ENCODE results near the gene AGL.
"Not testable (repeated sequence)": the region's sequence is repeated elsewhere in the genome, so short reads cannot be mapped to it uniquely, and the experiment has no call there.

AGL gene

DNA sequence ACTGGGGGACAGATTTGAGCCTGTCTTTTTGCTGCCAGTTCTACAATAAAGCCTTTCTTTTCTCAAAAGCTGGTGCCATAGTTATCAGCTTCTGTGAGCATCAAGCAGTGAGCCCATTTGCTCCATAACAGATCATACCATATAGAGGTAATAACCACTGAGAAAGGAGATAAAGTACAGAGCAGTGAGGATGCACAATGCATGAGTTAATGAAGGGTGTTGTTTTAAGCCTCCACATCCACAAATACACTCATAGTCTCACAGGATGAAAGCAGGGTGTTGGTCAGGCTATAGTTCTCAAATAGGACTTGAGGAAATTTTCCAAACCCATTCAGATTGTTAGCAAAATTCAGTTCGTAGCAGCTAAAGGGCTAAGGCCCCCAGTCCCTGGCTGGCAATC, 94.0 kb downstream of the AGL start:
- DNase-seq = no peak

- no peak for DNase-seq
Observed at GRCh38 chr1:99945174-99945573, 95.0 kb downstream of the AGL start.

DNA sequence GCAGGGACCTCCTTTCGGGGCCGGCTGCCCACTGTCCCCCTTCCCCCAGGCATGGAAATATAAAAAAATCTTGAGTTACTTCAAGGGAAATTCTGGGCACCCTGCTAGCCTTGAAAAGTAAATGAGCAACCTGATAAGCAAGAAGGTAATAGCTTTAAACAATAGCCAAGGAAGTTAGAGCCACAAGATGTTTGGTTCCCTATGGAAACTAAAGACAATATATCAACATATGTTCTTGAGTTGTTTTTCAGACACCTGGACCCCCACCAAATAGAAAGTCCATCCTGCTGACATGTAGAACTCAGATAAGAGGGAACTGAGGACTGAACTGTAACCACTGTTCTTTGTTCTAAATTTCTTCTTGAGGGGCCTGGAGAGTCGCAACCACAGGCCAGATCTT, 100.3 kb downstream of the AGL start:
- DNase-seq = no peak

DNA sequence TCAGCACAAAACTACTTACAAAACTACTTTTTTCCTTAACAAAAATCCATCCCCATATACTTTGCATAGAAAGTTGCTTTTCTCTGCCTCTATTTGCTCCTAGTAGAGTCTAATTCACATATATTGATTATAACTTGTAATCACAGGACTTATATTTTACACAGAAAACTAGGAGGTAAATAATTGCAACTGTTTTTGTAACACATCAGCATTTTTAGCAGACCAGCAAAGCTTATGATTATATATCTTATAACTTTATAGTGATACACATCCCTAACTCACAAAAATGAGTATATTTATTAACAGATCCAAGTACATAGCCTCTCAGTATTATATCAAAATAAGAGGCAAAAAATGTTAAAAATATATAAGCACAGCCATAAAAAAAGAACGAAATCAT, 102.4 kb downstream of the AGL start:
- no peak for DNase-seq

GRCh38 chr1:99955375-99955774, 105.2 kb downstream of the AGL start:
- DNase-seq = no peak

GRCh38 chr1:99956755-99957154, 106.6 kb downstream of the AGL start:
- no peak for DNase-seq

GRCh38 chr1:99957818-99958217, 107.7 kb downstream of the AGL start:
- no peak for DNase-seq

DNA sequence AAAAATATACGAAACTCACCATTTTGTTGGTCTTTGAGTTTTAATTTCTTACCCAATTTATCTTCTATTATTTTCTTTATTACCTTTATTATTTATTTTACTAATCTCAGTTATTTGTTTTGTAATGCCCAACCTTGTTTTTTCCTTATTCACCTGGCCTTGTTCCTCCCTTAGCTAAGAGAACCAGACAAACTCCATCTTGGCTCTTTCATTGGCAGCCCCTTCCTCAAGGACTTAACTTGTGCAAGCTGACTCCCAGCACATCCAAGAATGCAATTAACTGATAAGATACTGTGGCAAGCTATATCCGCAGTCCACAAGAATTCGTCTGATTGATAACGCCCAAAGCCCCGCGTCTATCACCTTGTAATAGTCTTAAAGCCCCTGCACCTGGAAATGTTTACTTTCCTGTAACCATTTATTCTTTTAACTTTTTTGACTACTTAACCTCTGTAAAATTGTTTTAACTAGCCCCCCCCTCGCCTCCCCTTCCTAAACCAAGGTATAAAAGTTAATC, 109.1 kb downstream of the AGL start:
- DNase-seq = not testable (repeated sequence)

DNA sequence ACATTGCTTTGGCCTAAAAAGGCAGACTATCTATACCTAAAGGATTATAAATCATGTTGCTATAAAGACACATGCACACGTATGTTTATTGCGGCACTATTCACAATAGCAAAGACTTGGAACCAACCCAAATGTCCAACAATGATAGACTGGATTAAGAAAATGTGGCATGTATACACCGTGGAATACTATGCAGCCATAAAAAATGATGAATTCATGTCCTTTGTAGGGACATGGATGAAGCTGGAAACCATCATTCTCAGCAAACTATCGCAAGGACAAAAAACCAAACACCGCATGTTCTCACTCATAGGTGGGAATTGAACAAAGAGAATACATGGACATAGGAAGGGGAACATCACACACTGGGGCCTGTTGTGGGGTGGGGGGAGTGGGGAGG, 110.1 kb downstream of the AGL start:
- DNase-seq = not testable (repeated sequence)

GRCh38 chr1:99963041-99963795, 113.1 kb downstream of the AGL start:
- no peak for DNase-seq

DNA sequence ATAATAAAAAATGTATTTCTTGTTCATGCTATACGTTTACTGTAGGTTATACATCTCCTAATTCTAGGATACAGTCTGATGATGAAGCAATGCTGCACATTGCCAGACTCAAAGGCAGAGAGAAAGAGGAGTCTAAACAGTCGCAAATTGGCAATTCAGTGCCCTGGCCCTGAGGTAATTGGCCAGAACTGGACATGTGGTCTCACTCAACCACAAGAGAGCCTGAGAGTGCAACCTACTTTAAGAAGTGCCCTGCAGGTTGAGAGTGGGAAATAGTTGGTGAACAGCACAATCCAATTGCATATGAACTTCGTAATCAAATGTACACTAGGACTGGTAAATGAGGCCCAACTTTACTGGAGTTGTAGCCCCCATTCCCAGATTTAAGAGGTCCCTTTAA, 114.6 kb downstream of the AGL start:
- no peak for DNase-seq

GRCh38 chr1:99965646-99966375, 115.7 kb downstream of the AGL start:
- no peak for DNase-seq

- no peak for DNase-seq
Observed at GRCh38 chr1:99968214-99968613, 118.1 kb downstream of the AGL start.

GRCh38 chr1:99969260-99969728, 119.1 kb downstream of the AGL start:
- no peak for DNase-seq

GRCh38 chr1:99969729-99970621, 119.8 kb downstream of the AGL start, which contains the start of gene SLC35A3:
TSS of gene SLC35A3 (plus strand) at chr1:99969996. CDS start at chr1:99993555, 23,559 bp downstream.
- peak; percentile 80 for DNase-seq

GRCh38 chr1:99970713-99971255, 120.6 kb downstream of the AGL start:
- no peak for DNase-seq

- not testable (repeated sequence) for DNase-seq
Observed at GRCh38 chr1:99972066-99972465, 121.9 kb downstream of the AGL start.

Data from CD4-positive, alpha-beta T cell treated with Interleukin-6 for 4 hours (primary cell).